Measurements from ENCODE around the gene TENM4.

The TENM4 gene

DNA sequence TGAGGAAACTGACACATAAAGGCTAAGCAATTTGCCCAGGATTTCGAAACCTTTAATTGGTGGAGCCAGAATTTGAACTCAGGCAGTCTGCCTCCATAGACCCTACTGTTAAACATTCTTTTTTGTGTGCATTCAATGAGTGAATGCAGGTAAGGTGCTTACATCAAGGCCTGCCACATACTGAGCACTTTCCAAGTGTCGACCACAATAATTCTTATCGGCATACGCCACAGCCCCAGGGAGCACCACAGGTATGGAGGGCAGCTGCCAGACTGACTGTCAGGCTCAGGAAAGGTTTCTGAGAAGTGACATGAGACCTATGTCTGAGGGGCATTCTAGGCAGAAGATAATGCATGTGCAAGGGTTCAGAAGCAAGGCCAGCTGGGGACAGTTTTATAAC, 531.4 kb downstream of the TENM4 start:
- Histone ChIP-seq H3K36me3 (ENCODE audit: control insufficient read depth, insufficient read depth, low read length) (no peaks in the 10 kb centered on the region), H3K9me3 (ENCODE audit: control insufficient read depth, low read length) (no peaks in the 10 kb centered on the region), H3K27ac (ENCODE audit: insufficient read depth, low read depth, low read length, poor library complexity, severe bottlenecking) (no peak overlapping the region), H3K4me3 (ENCODE audit: insufficient read depth, low read depth, low read length) (no peak overlapping the region), H3K4me1 (ENCODE audit: control insufficient read depth, insufficient read depth, low read length) (peaks cover 13% of the 10 kb centered on the region), H3K27me3 (ENCODE audit: control insufficient read depth, insufficient read depth, low read length, poor library complexity, severe bottlenecking) (no peaks in the 10 kb centered on the region)
- WGBS, 2 experiments: 96 to 97% methylated on average over 4 of the region's 4 CpGs

GRCh38 chr11:78907636-78908035, 533.2 kb downstream of the TENM4 start:
- H3K27ac ChIP-seq (ENCODE audit: insufficient read depth, low read depth, low read length, poor library complexity, severe bottlenecking): no peak overlapping the region
- H3K4me3 ChIP-seq (ENCODE audit: insufficient read depth, low read depth, low read length): no peak overlapping the region
- 93 to 97% methylated on average over 4 of the region's 4 CpGs for WGBS, 2 experiments
- no peaks in the 10 kb centered on the region for H3K36me3 ChIP-seq (ENCODE audit: control insufficient read depth, insufficient read depth, low read length)
- H3K4me1 ChIP-seq (ENCODE audit: control insufficient read depth, insufficient read depth, low read length): no peaks in the 10 kb centered on the region
- no peaks in the 10 kb centered on the region for H3K27me3 ChIP-seq (ENCODE audit: control insufficient read depth, insufficient read depth, low read length, poor library complexity, severe bottlenecking)
- no peaks in the 10 kb centered on the region for H3K9me3 ChIP-seq (ENCODE audit: control insufficient read depth, low read length)

DNA sequence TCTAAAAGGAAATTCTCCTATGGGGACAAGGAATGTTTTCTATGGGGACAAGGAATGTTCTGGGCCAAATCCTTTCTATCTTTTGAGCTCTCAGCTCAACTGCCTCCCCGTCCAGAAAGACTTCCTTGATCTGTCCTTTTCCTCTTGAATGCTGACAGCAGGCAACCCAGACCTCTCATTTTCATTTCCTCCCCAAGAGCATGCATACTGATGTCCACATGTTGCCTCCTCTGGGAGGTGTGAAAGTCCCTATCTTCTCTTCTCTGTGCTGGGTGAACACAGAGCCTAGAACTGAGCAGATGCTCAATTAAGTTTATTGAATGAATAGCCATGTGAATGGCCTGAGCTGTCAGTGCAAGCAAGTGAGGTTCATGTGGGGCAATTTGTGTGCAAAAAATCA, 534.3 kb downstream of the TENM4 start:
- no peaks in the 10 kb centered on the region for H3K4me1 ChIP-seq (ENCODE audit: control insufficient read depth, insufficient read depth, low read length)
- H3K36me3 ChIP-seq (ENCODE audit: control insufficient read depth, insufficient read depth, low read length): no peaks in the 10 kb centered on the region
- H3K27me3 ChIP-seq (ENCODE audit: control insufficient read depth, insufficient read depth, low read length, poor library complexity, severe bottlenecking): no peaks in the 10 kb centered on the region
- H3K27ac ChIP-seq (ENCODE audit: insufficient read depth, low read depth, low read length, poor library complexity, severe bottlenecking): no peak overlapping the region
- 80 to 87% methylated on average over 1 of the region's 1 CpG for WGBS, 2 experiments
- H3K4me3 ChIP-seq (ENCODE audit: insufficient read depth, low read depth, low read length): no peak overlapping the region
- H3K9me3 ChIP-seq (ENCODE audit: control insufficient read depth, low read length): no peaks in the 10 kb centered on the region

GRCh38 chr11:78905756-78906155, 535.1 kb downstream of the TENM4 start:
- Histone ChIP-seq H3K36me3 (ENCODE audit: control insufficient read depth, insufficient read depth, low read length) (peaks cover 2% of the 10 kb centered on the region), H3K27ac (ENCODE audit: insufficient read depth, low read depth, low read length, poor library complexity, severe bottlenecking) (no peak overlapping the region), H3K9me3 (ENCODE audit: control insufficient read depth, low read length) (no peaks in the 10 kb centered on the region), H3K27me3 (ENCODE audit: control insufficient read depth, insufficient read depth, low read length, poor library complexity, severe bottlenecking) (no peaks in the 10 kb centered on the region), H3K4me3 (ENCODE audit: insufficient read depth, low read depth, low read length) (no peak overlapping the region), H3K4me1 (ENCODE audit: control insufficient read depth, insufficient read depth, low read length) (no peaks in the 10 kb centered on the region)
- 94 to 99% methylated on average over 3 of the region's 3 CpGs for WGBS, 2 experiments

DNA sequence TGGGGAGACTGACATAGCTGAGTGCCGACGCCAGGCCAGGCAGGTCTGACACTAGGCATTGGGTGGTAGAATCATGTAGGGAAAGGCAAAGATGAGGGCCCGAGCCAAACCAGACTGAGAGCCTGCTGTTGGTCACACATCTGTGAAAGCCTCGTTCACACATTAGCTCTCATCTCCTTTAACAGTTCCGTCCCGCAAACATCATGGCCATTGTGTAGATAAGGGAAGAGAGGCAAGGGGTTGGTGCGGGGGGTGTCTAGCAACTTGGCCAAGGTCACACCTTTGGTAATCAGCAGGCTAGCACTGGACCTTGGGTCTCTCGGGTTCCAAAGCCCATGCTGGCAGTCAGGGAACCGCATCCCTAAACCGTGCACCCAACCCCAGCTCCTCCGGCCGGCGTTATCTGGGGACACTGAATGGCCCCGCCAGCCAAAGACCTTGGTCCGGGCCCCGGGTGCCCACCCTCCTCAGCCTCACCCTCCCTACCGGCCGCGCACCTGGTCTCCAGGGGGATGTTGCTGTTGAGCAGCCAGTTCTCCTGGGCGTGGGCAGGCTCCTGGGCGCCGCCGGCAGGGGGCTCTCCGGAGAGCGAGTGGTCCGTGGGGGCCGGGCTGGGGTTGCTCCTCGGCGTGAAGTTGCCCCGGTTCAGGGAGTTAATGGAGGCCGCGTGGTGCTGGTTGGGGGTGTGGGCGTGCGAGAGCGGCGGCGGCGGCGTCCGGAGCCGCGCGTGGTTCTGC, 537.9 kb downstream of the TENM4 start:
- 96 to 97% methylated on average over 43 of the region's 43 CpGs for WGBS, 2 experiments
- Histone ChIP-seq H3K36me3 (ENCODE audit: control insufficient read depth, insufficient read depth, low read length) (peaks cover 16% of the 10 kb centered on the region), H3K27ac (ENCODE audit: insufficient read depth, low read depth, low read length, poor library complexity, severe bottlenecking) (no peak overlapping the region), H3K4me3 (ENCODE audit: insufficient read depth, low read depth, low read length) (no peak overlapping the region), H3K27me3 (ENCODE audit: control insufficient read depth, insufficient read depth, low read length, poor library complexity, severe bottlenecking) (no peaks in the 10 kb centered on the region), H3K4me1 (ENCODE audit: control insufficient read depth, insufficient read depth, low read length) (no peaks in the 10 kb centered on the region), H3K9me3 (ENCODE audit: control insufficient read depth, low read length) (no peaks in the 10 kb centered on the region)

DNA sequence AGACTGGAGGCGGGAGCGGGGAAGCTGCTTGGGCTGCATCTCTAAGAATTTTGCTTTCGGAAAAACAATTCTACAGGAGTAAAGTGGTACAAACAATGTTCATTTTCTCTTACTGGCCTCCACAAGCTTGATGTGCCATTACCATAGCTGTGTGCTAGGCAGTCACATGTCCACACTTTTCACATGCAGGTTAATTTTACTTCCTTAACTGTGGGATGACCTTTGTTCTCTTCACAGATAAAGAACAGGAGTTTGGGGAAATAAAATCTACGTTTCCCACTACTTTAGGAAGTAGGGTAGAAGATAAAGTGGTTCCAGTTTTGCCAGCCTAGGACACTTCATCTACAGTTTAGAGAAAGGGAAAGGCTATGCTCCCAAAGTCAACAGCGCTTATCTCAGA, 539.0 kb downstream of the TENM4 start:
- no peaks in the 10 kb centered on the region for H3K9me3 ChIP-seq (ENCODE audit: control insufficient read depth, low read length)
- H3K27me3 ChIP-seq (ENCODE audit: control insufficient read depth, insufficient read depth, low read length, poor library complexity, severe bottlenecking): no peaks in the 10 kb centered on the region
- H3K4me1 ChIP-seq (ENCODE audit: control insufficient read depth, insufficient read depth, low read length): no peaks in the 10 kb centered on the region
- no peak overlapping the region for H3K27ac ChIP-seq (ENCODE audit: insufficient read depth, low read depth, low read length, poor library complexity, severe bottlenecking)
- H3K4me3 ChIP-seq (ENCODE audit: insufficient read depth, low read depth, low read length): no peak overlapping the region
- peaks cover 21% of the 10 kb centered on the region for H3K36me3 ChIP-seq (ENCODE audit: control insufficient read depth, insufficient read depth, low read length)
- 95 to 99% methylated on average over 5 of the region's 5 CpGs for WGBS, 2 experiments

DNA sequence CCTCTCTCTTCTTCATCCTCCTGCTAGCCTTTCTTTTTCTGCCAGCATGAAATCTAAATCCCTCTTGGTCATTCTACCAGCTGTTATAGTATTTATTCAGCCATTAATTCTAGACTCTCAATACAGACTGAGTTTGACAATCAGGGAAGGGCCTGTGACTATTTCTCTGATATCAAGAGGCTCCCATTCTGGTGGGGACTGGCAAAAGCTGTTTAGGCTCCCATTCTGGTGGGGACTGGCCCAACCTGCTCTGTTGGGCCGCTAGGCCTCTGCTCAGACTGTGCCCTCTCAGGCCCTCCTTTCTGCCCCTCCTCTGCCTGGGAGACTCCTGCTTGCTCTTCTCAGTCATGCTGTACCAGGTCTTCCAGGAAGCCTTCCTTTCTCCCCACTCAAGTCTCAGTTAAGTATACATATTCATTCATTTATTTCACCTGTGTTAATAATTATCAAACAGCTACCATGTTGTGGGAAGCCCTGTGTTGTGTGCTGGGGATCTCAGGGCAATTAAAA, 542.5 kb downstream of the TENM4 start:
- no peak overlapping the region for H3K4me3 ChIP-seq (ENCODE audit: insufficient read depth, low read depth, low read length)
- H3K27me3 ChIP-seq (ENCODE audit: control insufficient read depth, insufficient read depth, low read length, poor library complexity, severe bottlenecking): no peaks in the 10 kb centered on the region
- no peaks in the 10 kb centered on the region for H3K9me3 ChIP-seq (ENCODE audit: control insufficient read depth, low read length)
- no peak overlapping the region for H3K27ac ChIP-seq (ENCODE audit: insufficient read depth, low read depth, low read length, poor library complexity, severe bottlenecking)
- H3K36me3 ChIP-seq (ENCODE audit: control insufficient read depth, insufficient read depth, low read length): peaks cover 25% of the 10 kb centered on the region
- H3K4me1 ChIP-seq (ENCODE audit: control insufficient read depth, insufficient read depth, low read length): no peaks in the 10 kb centered on the region
- WGBS, 2 experiments: 93 to 94% methylated on average over 1 of the region's 1 CpG

DNA sequence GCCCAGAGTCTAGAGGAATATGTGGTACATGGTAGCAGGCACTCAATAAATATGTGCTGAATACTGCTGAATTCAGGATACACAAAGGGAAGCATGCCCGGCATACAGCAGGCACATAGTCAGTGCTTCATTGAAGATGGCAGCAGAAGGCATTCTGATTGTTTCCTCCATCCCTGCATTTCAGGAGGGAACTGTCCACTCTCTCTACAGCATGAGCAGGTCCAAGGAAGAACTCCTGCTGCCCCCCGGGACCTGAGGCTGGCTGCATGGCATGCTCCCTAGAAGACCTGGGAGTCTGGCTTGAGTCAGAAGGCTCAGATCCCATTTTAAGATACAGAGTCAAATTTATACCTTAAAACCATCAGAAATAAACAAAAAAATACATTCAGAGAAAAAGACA, 546.8 kb downstream of the TENM4 start:
- no peaks in the 10 kb centered on the region for H3K4me1 ChIP-seq (ENCODE audit: control insufficient read depth, insufficient read depth, low read length)
- peaks cover 24% of the 10 kb centered on the region for H3K36me3 ChIP-seq (ENCODE audit: control insufficient read depth, insufficient read depth, low read length)
- H3K9me3 ChIP-seq (ENCODE audit: control insufficient read depth, low read length): no peaks in the 10 kb centered on the region
- 86 to 92% methylated on average over 2 of the region's 2 CpGs for WGBS, 2 experiments
- no peak overlapping the region for H3K27ac ChIP-seq (ENCODE audit: insufficient read depth, low read depth, low read length, poor library complexity, severe bottlenecking)
- H3K4me3 ChIP-seq (ENCODE audit: insufficient read depth, low read depth, low read length): no peak overlapping the region
- H3K27me3 ChIP-seq (ENCODE audit: control insufficient read depth, insufficient read depth, low read length, poor library complexity, severe bottlenecking): no peaks in the 10 kb centered on the region

GRCh38 chr11:78889698-78890097, 551.1 kb downstream of the TENM4 start:
- Histone ChIP-seq H3K36me3 (ENCODE audit: control insufficient read depth, insufficient read depth, low read length) (peaks cover 46% of the 10 kb centered on the region), H3K27me3 (ENCODE audit: control insufficient read depth, insufficient read depth, low read length, poor library complexity, severe bottlenecking) (no peaks in the 10 kb centered on the region), H3K4me1 (ENCODE audit: control insufficient read depth, insufficient read depth, low read length) (no peaks in the 10 kb centered on the region), H3K4me3 (ENCODE audit: insufficient read depth, low read depth, low read length) (no peak overlapping the region), H3K9me3 (ENCODE audit: control insufficient read depth, low read length) (no peaks in the 10 kb centered on the region), H3K27ac (ENCODE audit: insufficient read depth, low read depth, low read length, poor library complexity, severe bottlenecking) (no peak overlapping the region)
- WGBS, 2 experiments: 96 to 98% methylated on average over 12 of the region's 12 CpGs

DNA sequence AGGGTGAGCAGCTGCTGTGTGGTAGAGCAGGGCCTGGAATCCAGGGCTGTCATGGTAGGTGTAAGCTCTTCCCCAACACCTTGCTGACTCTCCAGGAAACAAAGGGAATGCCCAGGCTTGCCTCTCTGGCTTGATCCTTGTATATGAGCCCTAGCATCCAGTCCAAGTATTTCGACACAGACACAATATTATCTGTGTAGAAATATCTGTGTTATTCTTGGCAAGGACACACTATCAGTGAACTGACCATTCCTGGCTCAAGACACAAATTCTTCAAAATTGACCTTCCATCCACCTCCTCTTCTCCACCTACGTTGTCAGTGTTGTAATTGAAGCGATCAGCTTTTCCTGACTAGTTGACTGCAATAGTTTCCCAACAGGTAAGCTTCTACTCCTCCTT, 554.2 kb downstream of the TENM4 start:
- Histone ChIP-seq H3K4me3 (ENCODE audit: insufficient read depth, low read depth, low read length) (no peak overlapping the region), H3K27me3 (ENCODE audit: control insufficient read depth, insufficient read depth, low read length, poor library complexity, severe bottlenecking) (no peaks in the 10 kb centered on the region), H3K36me3 (ENCODE audit: control insufficient read depth, insufficient read depth, low read length) (peaks cover 69% of the 10 kb centered on the region), H3K27ac (ENCODE audit: insufficient read depth, low read depth, low read length, poor library complexity, severe bottlenecking) (no peak overlapping the region), H3K9me3 (ENCODE audit: control insufficient read depth, low read length) (no peaks in the 10 kb centered on the region), H3K4me1 (ENCODE audit: control insufficient read depth, insufficient read depth, low read length) (no peaks in the 10 kb centered on the region)
- WGBS, 2 experiments: 93 to 97% methylated on average over 3 of the region's 3 CpGs

All from ectodermal cell (in vitro differentiated cells).